GM12864 (cell line): Measurements from ENCODE around the gene AP1G1.
A peak's percentile ranks its signal among the peaks of the same experiment; 100 is the strongest.

Experiments used
- DNase-seq: peaks from one replicate; pipeline ENCODE4 v3.0.0-alpha.2; 2011; ENCODE audit warnings: low read depth
- H3K4me3 ChIP-seq: 2 replicates; pipeline ENCODE4 v1.5.1; 2011; ENCODE audit warnings: mild to moderate bottlenecking, low read depth, low read length, control low read depth
- CTCF ChIP-seq: IDR thresholded peaks from 2 replicates; pipeline ENCODE4 v1.5.1; 2011; ENCODE audit warnings: low read depth, mild to moderate bottlenecking, moderate library complexity, low read length, control low read depth, inconsistent platforms; ENCODE audit errors: missing control alignments

AP1G1 gene

DNA sequence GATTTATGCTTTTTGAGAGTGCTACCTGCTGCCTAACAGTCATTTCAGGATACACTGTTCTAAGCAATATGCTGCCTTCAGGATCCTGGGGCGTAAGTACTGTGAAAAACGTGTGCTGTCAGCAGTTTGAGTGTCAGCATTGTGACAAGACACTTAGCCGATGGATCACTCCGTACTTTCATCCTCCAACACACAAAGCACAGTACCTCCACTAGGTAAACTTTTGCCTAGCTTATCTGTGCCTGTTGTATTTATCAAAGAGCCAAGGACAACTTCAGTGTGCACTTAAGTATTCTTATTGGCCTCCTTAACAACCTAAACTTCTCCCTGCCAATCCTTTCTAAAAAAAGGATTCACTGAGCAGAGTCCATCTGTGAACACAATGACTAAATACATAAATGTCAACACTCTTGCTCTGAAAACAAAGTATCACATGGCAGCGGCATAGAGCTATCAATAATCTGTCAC lies 50.3 kb downstream of the AP1G1 start:
- DNase-seq = no peak
- no peak overlapping the region for H3K4me3 ChIP-seq
- TF ChIP-seq CTCF = no peak

DNA sequence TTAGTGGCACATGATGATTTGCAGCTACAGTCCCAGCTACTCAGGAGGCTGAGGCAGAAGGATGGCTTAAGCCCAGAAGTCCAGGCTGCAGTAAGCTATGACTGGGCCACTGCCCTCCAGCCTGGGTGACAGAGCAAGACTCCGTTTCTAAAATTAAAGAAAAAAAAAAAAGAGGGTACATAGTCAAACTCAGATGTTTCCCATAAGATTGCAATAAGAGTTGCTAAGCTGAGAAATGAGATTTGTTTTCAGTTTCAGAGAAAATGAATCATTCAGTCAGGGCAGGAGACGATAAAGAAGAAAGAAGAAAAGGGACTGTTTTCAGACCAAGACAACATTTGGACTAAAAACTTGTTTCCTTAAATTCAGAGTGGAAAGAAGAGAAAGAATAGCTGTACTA lies 54.0 kb downstream of the AP1G1 start:
- TF ChIP-seq CTCF = no peak
- no peak overlapping the region for H3K4me3 ChIP-seq
- no peak for DNase-seq

DNA sequence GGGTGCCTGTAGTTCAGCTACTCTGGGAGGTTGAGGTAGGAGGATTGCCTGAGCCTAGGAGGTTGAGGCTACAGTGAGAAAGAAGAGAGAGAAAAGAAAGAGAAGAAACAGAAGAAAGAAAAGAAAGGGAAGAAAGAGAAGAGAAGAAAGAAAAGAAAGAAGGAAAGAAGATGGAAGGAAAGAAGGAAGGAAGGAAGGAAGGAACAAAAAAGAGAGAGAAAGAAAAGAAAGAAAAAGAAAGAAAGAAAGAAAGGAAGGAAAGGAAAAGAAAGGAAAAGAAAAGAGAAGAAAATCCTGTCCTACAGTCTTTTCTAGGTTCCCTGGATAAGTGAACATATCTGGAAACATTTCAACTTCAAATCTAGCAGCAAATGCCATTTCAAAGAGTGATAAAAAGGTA lies 54.5 kb downstream of the AP1G1 start:
- no peak overlapping the region for H3K4me3 ChIP-seq
- no peak for DNase-seq
- no peak for TF ChIP-seq CTCF

- H3K4me3 ChIP-seq = no peak overlapping the region
- DNase-seq = no peak
- no peak for TF ChIP-seq CTCF
These were observed 60.4 kb downstream of the AP1G1 start for GRCh38 chr16:71748226-71748625.

GRCh38 chr16:71746442-71747046 lies 62.1 kb downstream of the AP1G1 start:
- H3K4me3 ChIP-seq = no peak overlapping the region
- peak; percentile 59 for TF ChIP-seq CTCF
- peak; percentile 22 for DNase-seq

DNA sequence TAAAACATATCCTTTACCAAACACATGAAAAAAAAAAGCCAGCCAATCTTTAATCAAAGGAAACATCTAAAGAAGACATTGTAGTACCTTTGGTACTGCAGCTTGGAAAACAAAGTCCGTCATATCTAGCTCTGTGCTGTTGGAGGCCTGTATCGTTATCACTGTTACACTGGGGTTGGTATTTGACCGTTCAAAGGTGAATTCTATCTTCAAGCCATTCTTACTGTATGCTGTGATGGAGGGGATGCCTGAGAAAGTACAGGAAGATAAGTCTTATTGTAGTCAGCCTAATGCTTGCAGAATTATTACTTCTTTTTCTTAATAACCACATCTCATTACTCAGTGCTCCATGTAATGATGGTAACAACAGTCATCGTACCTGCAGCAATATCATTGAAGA lies 69.8 kb downstream of the AP1G1 start:
- TF ChIP-seq CTCF = no peak
- no peak for DNase-seq
- H3K4me3 ChIP-seq = no peak overlapping the region

DNA sequence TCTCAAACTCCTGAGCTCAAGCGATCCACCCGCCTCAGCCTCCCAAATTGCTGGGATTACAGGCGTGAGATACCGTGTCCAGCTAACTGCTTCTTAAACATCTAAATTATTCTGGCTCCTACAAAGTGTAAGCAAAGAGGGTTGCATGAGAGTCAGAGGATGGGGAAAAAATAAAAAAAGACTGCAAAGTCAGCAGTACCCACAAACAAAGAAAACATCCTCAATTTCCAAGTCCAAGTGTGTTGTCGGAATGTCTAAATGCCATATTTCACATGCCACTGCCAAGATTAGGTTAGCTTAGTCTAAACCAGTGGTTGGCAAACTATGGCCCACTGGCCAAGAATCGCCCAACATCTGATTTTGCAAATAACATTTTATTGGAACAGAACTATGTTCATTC lies 71.1 kb downstream of the AP1G1 start:
- no peak for TF ChIP-seq CTCF
- no peak overlapping the region for H3K4me3 ChIP-seq
- no peak for DNase-seq
